ENCODE measurements around the gene PNMT.

The PNMT gene

DNA sequence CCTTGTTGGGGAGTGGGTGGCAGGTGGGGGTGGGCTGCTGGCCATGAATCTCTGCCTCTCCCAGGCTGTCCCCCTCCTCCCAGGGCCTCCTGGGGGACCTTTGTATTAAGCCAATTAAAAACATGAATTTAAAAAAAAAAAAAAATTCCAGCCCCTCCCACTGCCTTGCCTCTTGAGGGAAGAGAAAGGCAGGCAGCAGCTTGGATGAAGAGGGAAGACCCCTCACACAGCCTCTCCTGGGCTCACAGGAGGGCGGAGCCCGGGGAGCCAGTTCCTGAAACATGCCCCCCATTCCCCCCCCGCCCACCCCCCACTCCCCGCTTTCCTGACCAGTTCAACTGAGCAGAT, 4.9 kb upstream of the PNMT start:
- Histone ChIP-seq H3K27me3 (replicated peaks; ENCODE audit: control insufficient read depth, insufficient read depth, low read length) (no peaks in the 10 kb centered on the region; the same call in 1 of the 2 replicates), H3K4me3 (replicated peaks; ENCODE audit: low read depth, low read length) (no peak overlapping the region), H3K36me3 (ENCODE audit: control insufficient read depth, insufficient read depth, low read length) (peaks cover 31% of the 10 kb centered on the region)
- TF ChIP-seq, protein P1, sequence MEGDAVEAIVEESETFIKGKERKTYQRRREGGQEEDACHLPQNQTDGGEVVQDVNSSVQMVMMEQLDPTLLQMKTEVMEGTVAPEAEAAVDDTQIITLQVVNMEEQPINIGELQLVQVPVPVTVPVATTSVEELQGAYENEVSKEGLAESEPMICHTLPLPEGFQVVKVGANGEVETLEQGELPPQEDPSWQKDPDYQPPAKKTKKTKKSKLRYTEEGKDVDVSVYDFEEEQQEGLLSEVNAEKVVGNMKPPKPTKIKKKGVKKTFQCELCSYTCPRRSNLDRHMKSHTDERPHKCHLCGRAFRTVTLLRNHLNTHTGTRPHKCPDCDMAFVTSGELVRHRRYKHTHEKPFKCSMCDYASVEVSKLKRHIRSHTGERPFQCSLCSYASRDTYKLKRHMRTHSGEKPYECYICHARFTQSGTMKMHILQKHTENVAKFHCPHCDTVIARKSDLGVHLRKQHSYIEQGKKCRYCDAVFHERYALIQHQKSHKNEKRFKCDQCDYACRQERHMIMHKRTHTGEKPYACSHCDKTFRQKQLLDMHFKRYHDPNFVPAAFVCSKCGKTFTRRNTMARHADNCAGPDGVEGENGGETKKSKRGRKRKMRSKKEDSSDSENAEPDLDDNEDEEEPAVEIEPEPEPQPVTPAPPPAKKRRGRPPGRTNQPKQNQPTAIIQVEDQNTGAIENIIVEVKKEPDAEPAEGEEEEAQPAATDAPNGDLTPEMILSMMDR (IDR thresholded peaks at IDR 0.05; ENCODE audit: insufficient read depth, low read length, poor library complexity, severe bottlenecking), result no peak
- DNase-seq (ENCODE audit: extremely low read depth, insufficient read length), result no peak

DNA sequence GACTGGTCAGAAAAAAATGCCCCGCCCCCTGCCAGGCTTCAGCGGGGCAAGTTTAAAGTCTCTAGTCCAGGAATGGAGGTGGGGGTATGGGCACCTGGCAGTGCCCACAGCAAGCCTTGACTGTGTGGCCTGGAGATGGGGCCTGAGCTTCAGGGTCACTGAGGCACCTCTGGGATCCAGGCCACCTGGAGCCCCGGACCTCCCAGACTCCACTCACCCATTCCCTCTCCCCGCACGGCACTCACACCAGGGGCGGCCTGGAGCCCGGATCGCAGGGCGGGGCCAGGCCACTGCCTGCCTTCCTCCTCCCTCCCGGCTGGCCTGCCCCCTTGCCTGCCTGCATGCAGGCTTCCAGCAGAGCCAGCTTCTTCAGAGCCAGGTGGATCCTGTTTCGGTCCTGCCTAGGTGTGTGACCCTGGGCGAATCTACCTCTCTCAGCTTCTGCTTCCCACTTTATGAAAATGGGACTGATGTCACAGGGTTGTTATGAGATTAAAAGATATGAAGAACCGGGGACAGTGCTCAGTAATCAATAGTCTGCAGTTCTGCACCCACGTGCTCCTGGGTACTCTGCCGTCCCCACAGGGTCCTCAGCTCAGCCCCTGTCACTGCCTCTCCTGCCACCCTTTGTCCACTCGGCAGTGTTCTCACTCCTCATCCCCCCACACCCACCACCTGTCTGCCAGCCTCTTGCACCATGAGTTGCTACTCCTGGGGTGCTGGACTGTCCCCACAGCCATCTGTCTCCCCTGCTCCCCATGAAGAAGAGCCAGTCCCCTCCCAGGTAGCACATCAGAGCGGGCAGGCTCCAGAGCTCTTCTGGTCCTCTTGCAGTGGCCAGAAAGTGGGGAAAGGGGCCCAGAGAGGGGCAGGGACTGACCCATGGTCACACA, 4.3 kb upstream of the PNMT start:
- Histone ChIP-seq H3K36me3 (ENCODE audit: control insufficient read depth, insufficient read depth, low read length) (peaks cover 27% of the 10 kb centered on the region), H3K4me3 (replicated peaks; ENCODE audit: low read depth, low read length) (no peak overlapping the region), H3K27me3 (replicated peaks; ENCODE audit: control insufficient read depth, insufficient read depth, low read length) (no peaks in the 10 kb centered on the region; the same call in 1 of the 2 replicates)
- TF ChIP-seq, protein P1 (IDR thresholded peaks at IDR 0.05; ENCODE audit: insufficient read depth, low read length, poor library complexity, severe bottlenecking), result no peak
- no peak for DNase-seq (ENCODE audit: extremely low read depth, insufficient read length)

DNA sequence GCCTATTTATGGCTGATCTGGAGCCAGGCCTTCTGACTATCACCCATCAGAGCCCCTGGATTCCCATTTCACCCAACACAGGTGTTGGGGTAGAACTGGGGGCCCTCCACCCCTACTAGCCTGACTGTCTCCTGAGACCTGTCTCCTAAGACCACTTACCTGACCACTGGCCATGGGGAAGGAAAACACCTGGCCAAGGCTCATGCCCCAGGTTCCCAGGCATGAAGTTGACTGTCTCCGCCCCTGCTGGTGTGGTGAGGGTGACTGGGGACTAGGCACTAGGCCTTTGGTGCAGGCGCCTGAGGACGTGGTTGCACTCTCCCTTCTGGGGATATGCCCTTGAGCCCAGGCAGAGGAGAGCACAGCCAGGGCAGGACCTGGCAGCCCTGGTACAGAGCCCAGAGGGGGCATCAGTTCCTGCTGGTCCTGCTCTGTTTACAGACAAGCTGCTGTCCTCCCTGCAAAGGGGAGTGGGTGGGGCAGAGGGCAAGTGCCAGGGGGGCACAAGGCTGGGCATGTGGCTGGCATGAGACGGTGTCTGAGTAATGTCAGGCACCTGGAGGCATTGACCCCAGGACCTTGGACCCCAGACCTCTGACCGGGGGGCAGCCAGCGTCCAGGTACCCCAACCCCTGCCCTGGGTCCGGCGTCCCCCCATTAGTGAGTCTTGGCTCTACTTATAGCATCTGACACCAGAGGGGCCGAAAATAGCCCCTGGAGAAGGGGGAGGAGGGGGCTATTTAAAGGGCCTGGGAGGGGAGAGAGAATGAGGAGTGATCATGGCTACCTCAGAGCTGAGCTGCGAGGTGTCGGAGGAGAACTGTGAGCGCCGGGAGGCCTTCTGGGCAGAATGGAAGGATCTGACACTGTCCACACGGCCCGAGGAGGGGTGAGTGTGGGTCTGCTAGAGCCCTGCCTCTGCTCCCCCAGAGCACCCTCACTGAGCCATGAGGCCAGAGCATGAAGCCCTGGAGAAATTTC, 3.4 kb upstream of the PNMT start, which contains the start of gene TCAP:
TSS of gene TCAP (plus strand) at position 769 of the 981 bp plus-strand sequence. CDS start at position 780, 11 bp downstream.
- TF ChIP-seq, protein P1 (IDR thresholded peaks at IDR 0.05; ENCODE audit: insufficient read depth, low read length, poor library complexity, severe bottlenecking), result no peak
- Histone ChIP-seq H3K4me3 (replicated peaks; ENCODE audit: low read depth, low read length) (no peak within 1 kb of the TSS), H3K36me3 (ENCODE audit: control insufficient read depth, insufficient read depth, low read length) (peaks cover 25% of the 10 kb centered on the region), H3K27me3 (replicated peaks; ENCODE audit: control insufficient read depth, insufficient read depth, low read length) (no peaks in the 10 kb centered on the region; the same call in 1 of the 2 replicates)
- DNase-seq (ENCODE audit: extremely low read depth, insufficient read length), result no peak

DNA sequence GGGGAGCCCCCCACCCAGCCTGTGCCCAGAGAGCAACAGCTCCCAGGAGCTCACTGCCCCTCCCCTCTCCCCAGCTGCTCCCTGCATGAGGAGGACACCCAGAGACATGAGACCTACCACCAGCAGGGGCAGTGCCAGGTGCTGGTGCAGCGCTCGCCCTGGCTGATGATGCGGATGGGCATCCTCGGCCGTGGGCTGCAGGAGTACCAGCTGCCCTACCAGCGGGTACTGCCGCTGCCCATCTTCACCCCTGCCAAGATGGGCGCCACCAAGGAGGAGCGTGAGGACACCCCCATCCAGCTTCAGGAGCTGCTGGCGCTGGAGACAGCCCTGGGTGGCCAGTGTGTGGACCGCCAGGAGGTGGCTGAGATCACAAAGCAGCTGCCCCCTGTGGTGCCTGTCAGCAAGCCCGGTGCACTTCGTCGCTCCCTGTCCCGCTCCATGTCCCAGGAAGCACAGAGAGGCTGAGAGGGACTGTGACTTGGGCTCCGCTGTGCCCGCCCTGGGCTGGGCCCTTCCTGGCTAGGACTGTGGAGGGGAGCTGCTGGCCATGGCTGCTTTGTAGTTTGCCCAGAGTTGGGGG, 2.5 kb upstream of the PNMT start:
- Histone ChIP-seq H3K4me3 (replicated peaks; ENCODE audit: low read depth, low read length) (no peak overlapping the region), H3K27me3 (replicated peaks; ENCODE audit: control insufficient read depth, insufficient read depth, low read length) (no peaks in the 10 kb centered on the region; the same call in 1 of the 2 replicates), H3K36me3 (ENCODE audit: control insufficient read depth, insufficient read depth, low read length) (peaks cover 18% of the 10 kb centered on the region)
- no peak for DNase-seq (ENCODE audit: extremely low read depth, insufficient read length)
- TF ChIP-seq, protein P1 (IDR thresholded peaks at IDR 0.05; ENCODE audit: insufficient read depth, low read length, poor library complexity, severe bottlenecking), result peak; percentile 26

DNA sequence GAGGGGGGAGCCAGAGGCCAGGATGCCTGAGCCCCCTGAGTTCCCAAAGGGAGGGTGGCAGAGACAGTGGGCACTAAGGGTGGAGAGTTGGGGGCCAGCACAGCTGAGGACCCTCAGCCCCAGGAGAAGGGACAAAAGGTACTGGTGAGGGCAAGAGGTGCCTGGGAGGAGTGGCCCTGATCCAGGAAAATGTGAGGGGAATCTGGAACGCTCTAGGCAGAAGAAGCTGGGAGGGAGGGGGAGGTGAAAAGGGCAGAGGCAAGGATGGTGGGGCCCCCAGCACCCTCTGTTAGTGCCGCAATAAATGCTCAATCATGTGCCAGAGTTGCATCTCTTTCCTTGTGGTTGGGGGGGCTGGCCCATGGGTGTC, 2.0 kb upstream of the PNMT start:
- peaks cover 13% of the 10 kb centered on the region for H3K36me3 ChIP-seq (ENCODE audit: control insufficient read depth, insufficient read depth, low read length)
- no peaks in the 10 kb centered on the region; the same call in 1 of the 2 replicates for H3K27me3 ChIP-seq (replicated peaks; ENCODE audit: control insufficient read depth, insufficient read depth, low read length)
- TF ChIP-seq, protein P1 (IDR thresholded peaks at IDR 0.05; ENCODE audit: insufficient read depth, low read length, poor library complexity, severe bottlenecking), result no peak
- DNase-seq (ENCODE audit: extremely low read depth, insufficient read length), result no peak
- no peak overlapping the region for H3K4me3 ChIP-seq (replicated peaks; ENCODE audit: low read depth, low read length)

Measured in GM06990 (cell line).